GM18520 (cell line): ENCODE data around the gene MAP3K14.

Experiments used
- ATAC-seq: cut with Tn5 transposase; IDR thresholded peaks from one replicate; pipeline ENCODE4 v1.9.1; 2021; ENCODE audit not compliant: unreplicated experiment

MAP3K14 gene

GRCh38 chr17:45225051-45225700 is 91.6 kb downstream of the MAP3K14 start:
- ATAC-seq: no peak

DNA sequence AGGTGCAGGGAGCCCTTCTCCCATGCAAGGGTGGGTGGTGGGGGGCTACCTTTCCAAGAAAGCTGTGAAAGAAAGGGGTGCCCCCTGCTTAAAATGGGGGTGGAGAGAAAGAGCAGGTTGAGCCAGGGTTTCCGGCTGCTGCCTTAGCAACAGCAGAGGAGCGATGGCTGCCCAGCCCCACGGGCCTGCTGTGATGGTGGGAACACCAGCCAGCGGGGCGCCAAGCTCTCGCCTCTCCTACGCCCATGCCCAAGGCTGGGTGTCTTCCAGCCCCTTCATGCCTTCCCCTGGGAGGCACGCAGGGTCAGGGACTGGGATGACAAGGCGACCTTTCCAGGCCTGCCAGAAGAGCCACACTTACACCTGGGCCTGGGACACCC is 92.2 kb downstream of the MAP3K14 start:
- ATAC-seq: no peak

DNA sequence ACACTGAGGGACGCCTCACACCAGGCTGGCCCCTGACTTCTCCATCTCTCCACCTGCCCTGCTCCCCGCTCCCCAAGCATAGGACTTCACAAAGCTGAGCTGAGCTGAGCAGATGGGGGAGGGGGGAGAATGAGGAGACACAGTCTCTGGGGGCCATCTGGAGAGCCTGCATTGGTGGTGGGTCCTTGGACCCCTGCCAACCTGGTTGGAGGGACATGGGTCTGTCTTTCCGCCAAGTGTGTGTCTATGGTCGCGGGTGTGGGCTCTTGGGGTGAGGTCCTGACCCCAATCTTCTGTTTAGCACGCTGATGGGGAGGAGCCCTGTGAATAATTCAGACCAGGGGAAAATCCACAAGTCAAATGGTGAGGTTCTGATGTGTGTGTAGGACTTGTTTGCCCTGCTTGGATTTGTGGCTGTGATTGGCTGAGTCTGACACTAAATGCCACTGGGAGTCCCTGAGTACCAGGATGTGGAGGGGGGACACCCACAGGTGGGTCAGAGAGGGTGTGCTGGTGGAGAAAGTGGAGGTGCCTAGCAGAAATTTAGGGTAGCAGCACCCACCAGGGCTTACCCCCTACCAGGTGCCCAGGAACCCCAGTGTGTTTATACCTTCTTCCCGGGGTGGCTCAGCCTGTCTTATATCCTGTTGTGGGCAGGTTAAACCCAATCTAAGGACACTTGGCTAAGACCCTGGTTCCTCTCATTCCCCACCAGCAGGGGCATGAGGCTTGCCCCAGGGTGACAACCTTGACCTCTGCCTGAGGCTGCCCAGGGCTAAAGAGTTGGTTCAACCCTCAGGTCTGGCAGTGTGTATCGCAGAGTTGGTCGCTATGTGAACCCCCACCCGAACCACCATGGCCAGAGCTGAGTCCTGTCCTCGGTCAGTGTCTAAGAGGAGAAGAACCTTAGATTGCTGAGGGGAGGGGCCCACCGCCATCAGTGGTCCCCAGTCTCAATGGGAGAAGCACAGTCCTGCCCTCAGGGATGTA is 93.0 kb downstream of the MAP3K14 start:
- no peak for ATAC-seq

GRCh38 chr17:45222996-45223538 is 93.8 kb downstream of the MAP3K14 start:
- ATAC-seq: no peak

DNA sequence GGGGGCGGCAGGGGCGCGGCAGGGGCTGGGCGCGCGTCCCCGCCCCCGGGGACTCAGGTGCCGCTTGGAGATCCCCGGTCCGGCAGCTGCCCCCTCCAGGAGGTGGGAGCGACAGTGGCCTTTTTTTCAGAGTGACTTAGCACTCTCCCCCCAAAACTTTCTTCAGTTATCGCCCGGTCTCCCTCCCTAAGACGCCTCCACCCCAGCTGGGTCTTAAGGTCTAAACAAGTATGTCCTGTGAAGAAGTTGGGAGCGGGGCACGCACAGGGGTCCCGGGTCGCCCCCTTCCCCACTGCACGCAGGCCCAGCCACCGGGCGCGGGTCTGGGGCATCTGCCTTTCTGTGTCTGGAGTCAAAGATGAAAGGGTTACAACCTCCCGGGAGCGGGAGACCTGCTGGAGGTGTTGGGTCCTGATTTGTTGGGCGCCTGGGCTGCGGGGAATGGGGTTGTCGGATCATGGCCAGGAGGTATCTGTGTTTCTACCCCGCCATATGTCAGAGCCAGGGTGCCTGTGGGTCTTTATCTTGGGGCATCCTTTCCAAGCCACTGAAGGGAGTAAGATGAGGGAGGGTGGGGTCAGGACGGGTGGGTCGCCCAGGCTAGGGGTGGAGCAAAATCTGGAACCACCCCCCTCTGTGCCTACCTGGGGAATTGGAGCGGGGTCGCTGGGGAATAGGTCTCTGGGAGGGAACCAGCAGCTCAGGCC is 94.4 kb downstream of the MAP3K14 start:
- no peak for ATAC-seq

GRCh38 chr17:45222014-45222288 is 94.9 kb downstream of the MAP3K14 start:
- no peak for ATAC-seq

- no peak for ATAC-seq
Observed at GRCh38 chr17:45221081-45222013, 95.5 kb downstream of the MAP3K14 start, which contains the start of gene FMNL1. TSS of gene FMNL1 (plus strand) at chr17:45221885. CDS start at chr17:45222125, 240 bp downstream.

- no peak for ATAC-seq
Observed at GRCh38 chr17:45220079-45220478, 96.7 kb downstream of the MAP3K14 start.

GRCh38 chr17:45218895-45219661 is 97.7 kb downstream of the MAP3K14 start:
- no peak for ATAC-seq
